ENCODE measurements around the gene NDFIP2.
"Not testable (repeated sequence)": the region's sequence is repeated elsewhere in the genome, so short reads cannot be mapped to it uniquely, and the experiment has no call there.

The NDFIP2 gene

GRCh38 chr13:79532576-79532975 is 51.6 kb downstream of the NDFIP2 start:
- DNase-seq (ENCODE audit: low read depth in 2 of 2): no peak

GRCh38 chr13:79533781-79534400 is 52.9 kb downstream of the NDFIP2 start:
- no peak for DNase-seq (ENCODE audit: low read depth in 2 of 2)

- no peak for DNase-seq (ENCODE audit: low read depth in 2 of 2)
Measured at GRCh38 chr13:79534596-79534995, 53.6 kb downstream of the NDFIP2 start.

GRCh38 chr13:79538757-79539156 is 57.8 kb downstream of the NDFIP2 start:
- DNase-seq (ENCODE audit: low read depth in 2 of 2): no peak

- DNase-seq (ENCODE audit: low read depth in 2 of 2): no peak
Measured at GRCh38 chr13:79540504-79540903, 59.5 kb downstream of the NDFIP2 start.

GRCh38 chr13:79541426-79542049 is 60.6 kb downstream of the NDFIP2 start:
- no peak for DNase-seq (ENCODE audit: low read depth in 2 of 2)

- DNase-seq (ENCODE audit: low read depth in 2 of 2): no peak
Measured at GRCh38 chr13:79543883-79544282, 62.9 kb downstream of the NDFIP2 start.

- DNase-seq (ENCODE audit: low read depth in 2 of 2): no peak
Measured at GRCh38 chr13:79547211-79548195, 66.5 kb downstream of the NDFIP2 start.

- no peak for DNase-seq (ENCODE audit: low read depth in 2 of 2)
Measured at GRCh38 chr13:79548902-79549301, 67.9 kb downstream of the NDFIP2 start.

- DNase-seq (ENCODE audit: low read depth in 2 of 2): no peak
Measured at GRCh38 chr13:79549355-79550106, 68.6 kb downstream of the NDFIP2 start.

GRCh38 chr13:79557666-79558065 is 76.7 kb downstream of the NDFIP2 start:
- DNase-seq (ENCODE audit: low read depth in 2 of 2): no peak

GRCh38 chr13:79560954-79561353 is 80.0 kb downstream of the NDFIP2 start:
- DNase-seq (ENCODE audit: low read depth in 2 of 2): no peak

GRCh38 chr13:79562557-79562956 is 81.6 kb downstream of the NDFIP2 start:
- no peak for DNase-seq (ENCODE audit: low read depth in 2 of 2)

- DNase-seq (ENCODE audit: low read depth in 2 of 2): no peak
Measured at GRCh38 chr13:79566118-79566517, 85.2 kb downstream of the NDFIP2 start.

GRCh38 chr13:79571147-79571546 is 90.2 kb downstream of the NDFIP2 start:
- DNase-seq (ENCODE audit: low read depth in 2 of 2): no peak

- not testable (repeated sequence) for DNase-seq (ENCODE audit: low read depth in 2 of 2)
Measured at GRCh38 chr13:79573892-79574291, 92.9 kb downstream of the NDFIP2 start.

- DNase-seq (ENCODE audit: low read depth in 2 of 2): no peak
Measured at GRCh38 chr13:79581870-79582315, 100.9 kb downstream of the NDFIP2 start.

GRCh38 chr13:79582896-79583295 is 101.9 kb downstream of the NDFIP2 start:
- DNase-seq (ENCODE audit: low read depth in 2 of 2): no peak

- DNase-seq (ENCODE audit: low read depth in 2 of 2): no peak
Measured at GRCh38 chr13:79585033-79585432, 104.1 kb downstream of the NDFIP2 start.

GRCh38 chr13:79589603-79590393 is 108.8 kb downstream of the NDFIP2 start:
- DNase-seq (ENCODE audit: low read depth in 2 of 2): no peak

GRCh38 chr13:79590394-79590676 is 109.4 kb downstream of the NDFIP2 start:
- no peak for DNase-seq (ENCODE audit: low read depth in 2 of 2)
